Bronchial epithelial cell (primary cell): Measurements from ENCODE around the gene SNX5. TPM values are rescaled to one million over a fixed set of nuclear protein-coding genes. Genes with fewer than 3 reads are reported as not detected.

Experiments used
- DNase-seq: peaks from one replicate; pipeline ENCODE4 v3.0.0-alpha.2; 2010; ENCODE audit warnings: low read depth
- FAIRE-seq: peaks from 2 replicates; lab custom pipeline; 2011; peaks lifted over from hg19 to GRCh38; lab: Jason Lieb, UNC
- H3K27me3 ChIP-seq: 2 replicates; pipeline ENCODE4 v1.5.1; 2011; ENCODE audit warnings: low read length; ENCODE audit not compliant: control insufficient read depth, insufficient read depth
- H3K36me3 ChIP-seq: 2 replicates; pipeline ENCODE4 v1.5.1; 2011; ENCODE audit warnings: low read length; ENCODE audit not compliant: control insufficient read depth, insufficient read depth
- H3K4me3 ChIP-seq: 2 replicates; pipeline ENCODE4 v1.5.1; 2011; ENCODE audit warnings: mild to moderate bottlenecking, low read depth, low read length, control low read depth
- total RNA-seq: library from RNA; depleted of rRNA; stranded (reverse); fragments of >200 nt; gene quantifications from 2 replicates; pipeline ENCODE4 v1.2.1, GENCODE V29; 2014
- TF ChIP-seq, protein P1 (sequence below): IDR thresholded peaks from 2 replicates; pipeline ENCODE4 v1.5.1; 2011; ENCODE audit warnings: mild to moderate bottlenecking, moderate library complexity, low read length, control low read depth, inconsistent platforms; ENCODE audit not compliant: insufficient read depth, severe bottlenecking

SNX5 gene
- total RNA-seq, 1 donor from 2014 or later: 152 TPM

DNA sequence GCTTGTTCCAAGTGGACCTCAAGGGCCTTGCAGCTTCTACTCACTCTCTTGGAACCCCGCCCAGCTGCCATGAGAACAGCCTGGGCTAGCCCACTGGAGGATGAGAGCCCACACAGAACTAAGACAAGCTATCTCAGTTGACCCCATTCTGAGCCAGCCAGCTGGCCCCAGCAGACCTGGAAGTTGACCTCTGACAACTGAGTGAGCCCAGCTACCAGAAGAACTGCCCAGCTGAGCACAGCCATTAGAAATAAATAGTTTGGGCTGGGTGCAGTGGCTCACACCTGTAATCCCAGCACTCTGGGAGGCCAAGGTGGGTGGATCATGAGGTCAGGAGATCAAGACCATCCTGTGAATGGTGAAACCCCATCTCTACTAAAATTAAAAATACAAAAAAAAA lies 37.1 kb downstream of the SNX5 start:
- DNase-seq (no peak), FAIRE-seq (no peak)
- Histone ChIP-seq H3K27me3 (peaks cover 1% of the 10 kb centered on the region), H3K36me3 (no peaks in the 10 kb centered on the region), H3K4me3 (no peak overlapping the region)
- TF ChIP-seq, protein P1, sequence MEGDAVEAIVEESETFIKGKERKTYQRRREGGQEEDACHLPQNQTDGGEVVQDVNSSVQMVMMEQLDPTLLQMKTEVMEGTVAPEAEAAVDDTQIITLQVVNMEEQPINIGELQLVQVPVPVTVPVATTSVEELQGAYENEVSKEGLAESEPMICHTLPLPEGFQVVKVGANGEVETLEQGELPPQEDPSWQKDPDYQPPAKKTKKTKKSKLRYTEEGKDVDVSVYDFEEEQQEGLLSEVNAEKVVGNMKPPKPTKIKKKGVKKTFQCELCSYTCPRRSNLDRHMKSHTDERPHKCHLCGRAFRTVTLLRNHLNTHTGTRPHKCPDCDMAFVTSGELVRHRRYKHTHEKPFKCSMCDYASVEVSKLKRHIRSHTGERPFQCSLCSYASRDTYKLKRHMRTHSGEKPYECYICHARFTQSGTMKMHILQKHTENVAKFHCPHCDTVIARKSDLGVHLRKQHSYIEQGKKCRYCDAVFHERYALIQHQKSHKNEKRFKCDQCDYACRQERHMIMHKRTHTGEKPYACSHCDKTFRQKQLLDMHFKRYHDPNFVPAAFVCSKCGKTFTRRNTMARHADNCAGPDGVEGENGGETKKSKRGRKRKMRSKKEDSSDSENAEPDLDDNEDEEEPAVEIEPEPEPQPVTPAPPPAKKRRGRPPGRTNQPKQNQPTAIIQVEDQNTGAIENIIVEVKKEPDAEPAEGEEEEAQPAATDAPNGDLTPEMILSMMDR: no peak

- Histone ChIP-seq H3K36me3 (no peaks in the 10 kb centered on the region), H3K4me3 (no peak overlapping the region), H3K27me3 (peaks cover 4% of the 10 kb centered on the region)
- TF ChIP-seq, protein P1: no peak
- FAIRE-seq (no peak), DNase-seq (no peak)
Observed at GRCh38 chr20:17928633-17929311, 39.8 kb downstream of the SNX5 start.

- no peak for FAIRE-seq
- no peak for DNase-seq
- no peak overlapping the region for H3K4me3 ChIP-seq
Observed at GRCh38 chr20:17928211-17928611, 40.4 kb downstream of the SNX5 start.

GRCh38 chr20:17925940-17926300 lies 42.7 kb downstream of the SNX5 start:
- H3K27me3 ChIP-seq: peaks cover 6% of the 10 kb centered on the region
- peak; percentile 55 for FAIRE-seq
- no peak overlapping the region for H3K4me3 ChIP-seq
- TF ChIP-seq, protein P1: no peak
- no peak for DNase-seq
- no peaks in the 10 kb centered on the region for H3K36me3 ChIP-seq

More at GRCh38 chr20:17928211-17928611, 40.4 kb downstream of the SNX5 start:
- TF ChIP-seq, protein P1: no peak
- Histone ChIP-seq H3K27me3 (peaks cover 6% of the 10 kb centered on the region), H3K36me3 (no peaks in the 10 kb centered on the region)

GRCh38 chr20:17925141-17925939 lies 43.3 kb downstream of the SNX5 start:
- TF ChIP-seq, protein P1: no peak
- H3K4me3 ChIP-seq: no peak overlapping the region
- FAIRE-seq (no peak), DNase-seq (no peak)
- peaks cover 6% of the 10 kb centered on the region for H3K27me3 ChIP-seq
- H3K36me3 ChIP-seq: no peaks in the 10 kb centered on the region
